Neuron (in vitro differentiated cells): ENCODE measurements around the gene PRRC2B.
A peak's percentile ranks its signal among the peaks of the same experiment; 100 is the strongest.
"Not testable (repeated sequence)": the region's sequence is repeated elsewhere in the genome, so short reads cannot be mapped to it uniquely, and the experiment has no call there.

Experiments used
- H2AFZ ChIP-seq: one replicate; pipeline ENCODE4 v1.6.1; 2013; ENCODE audit warnings: low read depth, mild to moderate bottlenecking, inconsistent platforms, low read length, moderate library complexity
- H3K27me3 ChIP-seq: one replicate; pipeline ENCODE4 v1.6.1; 2013; ENCODE audit warnings: low read length; ENCODE audit not compliant: insufficient read depth
- H3K36me3 ChIP-seq: one replicate; pipeline ENCODE4 v1.6.1; 2013; ENCODE audit warnings: low read length; ENCODE audit not compliant: insufficient read depth
- H3K4me1 ChIP-seq: one replicate; pipeline ENCODE4 v1.6.1; 2013; ENCODE audit warnings: low read length; ENCODE audit not compliant: insufficient read depth
- H3K4me3 ChIP-seq: 2 replicates; pipeline ENCODE4 v1.5.1; 2013; ENCODE audit warnings: mild to moderate bottlenecking, low read length, moderate library complexity
- H3K9me3 ChIP-seq: one replicate; pipeline ENCODE4 v1.6.1; 2013; ENCODE audit warnings: low read length

Gene PRRC2B

GRCh38 chr9:131396099-131396479, 2.2 kb downstream of the PRRC2B start:
- Histone ChIP-seq H3K4me3 (peak overlapping the region; percentile 96), H3K4me1 (peaks cover 43% of the 10 kb centered on the region)

DNA sequence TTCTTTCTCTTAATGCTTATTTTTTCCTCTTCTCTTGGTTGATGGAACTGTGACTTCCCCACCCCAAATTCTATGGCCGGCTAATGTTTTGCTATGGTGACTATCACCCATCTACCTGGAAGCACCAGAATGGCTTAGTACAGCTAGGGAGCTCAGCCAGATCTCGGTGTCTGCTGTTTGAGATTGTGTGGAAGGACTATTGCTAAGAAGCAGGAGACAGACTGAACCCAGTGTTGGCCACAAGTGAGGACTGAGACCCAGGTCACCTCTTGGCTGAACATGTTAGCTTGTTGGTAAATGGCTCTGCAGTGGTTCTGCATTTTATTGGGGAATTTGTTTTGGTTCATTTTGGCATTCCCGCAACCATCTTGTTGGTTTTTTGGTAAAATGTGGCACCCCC, 2.7 kb downstream of the PRRC2B start:
- Histone ChIP-seq H3K4me1 (peaks cover 45% of the 10 kb centered on the region), H3K27me3 (no peaks in the 10 kb centered on the region), H3K4me3 (peak overlapping the region; percentile 23), H2AFZ (no peak overlapping the region), H3K36me3 (peaks cover 13% of the 10 kb centered on the region), H3K9me3 (no peaks in the 10 kb centered on the region)

More at GRCh38 chr9:131396099-131396479, 2.2 kb downstream of the PRRC2B start:
- H2AFZ ChIP-seq, H3K27me3 ChIP-seq, H3K9me3 ChIP-seq: not testable (repeated sequence)
- H3K36me3 ChIP-seq = peaks cover 13% of the 10 kb centered on the region

DNA sequence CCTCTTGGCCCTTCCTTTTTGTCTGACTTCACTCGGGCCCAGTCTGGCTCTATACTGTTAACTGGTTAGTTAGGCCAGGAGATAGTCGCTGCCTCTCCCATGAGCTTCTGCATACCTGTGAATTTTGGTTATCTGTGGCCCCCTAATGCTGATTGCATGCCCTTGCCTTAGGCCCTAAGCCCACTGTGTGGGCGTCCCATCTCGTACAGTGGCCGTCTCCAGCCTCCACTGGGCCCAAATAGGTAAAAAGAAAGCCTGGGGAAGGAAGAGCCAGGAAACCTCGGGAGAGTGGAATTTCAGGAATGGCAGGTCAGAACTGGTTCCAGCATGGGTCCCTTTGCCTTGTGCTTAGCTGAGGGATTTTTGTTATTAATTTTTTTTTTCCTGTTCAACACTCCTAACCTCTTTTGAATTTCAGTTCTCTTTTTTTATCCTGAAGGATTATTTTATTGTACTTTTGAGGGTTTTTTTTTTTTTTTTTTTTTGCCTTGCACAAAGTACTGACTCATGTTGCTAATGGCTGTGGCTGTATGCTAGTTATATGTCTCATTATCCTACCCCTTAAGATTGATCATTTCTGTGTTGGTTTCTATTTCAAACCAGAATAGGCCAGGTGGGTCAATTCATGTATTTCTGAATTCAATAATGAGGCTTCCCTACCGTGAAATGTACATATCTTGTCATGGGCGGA, 3.4 kb downstream of the PRRC2B start:
- peaks cover 13% of the 10 kb centered on the region for H3K36me3 ChIP-seq
- H3K27me3 ChIP-seq = no peaks in the 10 kb centered on the region
- H3K9me3 ChIP-seq = no peaks in the 10 kb centered on the region
- H2AFZ ChIP-seq = no peak overlapping the region
- peak overlapping the region; percentile 23 for H3K4me3 ChIP-seq
- peaks cover 51% of the 10 kb centered on the region for H3K4me1 ChIP-seq

DNA sequence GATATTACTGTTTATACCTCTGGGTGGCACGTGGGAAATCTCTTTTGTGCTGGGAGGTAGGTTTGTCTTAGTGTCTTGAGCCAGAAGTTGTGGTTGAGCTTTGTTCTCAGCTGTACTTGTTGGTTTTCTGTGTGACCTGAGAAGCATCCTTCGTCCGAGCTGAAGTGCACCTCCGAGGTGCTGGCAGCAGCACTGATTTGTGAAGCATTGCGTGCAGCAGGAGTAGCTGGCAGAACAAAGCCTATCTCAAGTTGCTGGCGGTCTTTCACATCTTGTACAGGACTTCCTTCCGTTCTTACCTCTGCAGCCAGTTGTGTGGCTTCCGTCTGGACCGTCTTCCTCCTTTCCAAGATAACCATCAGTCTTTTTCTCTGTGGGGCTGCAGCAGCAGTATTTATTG, 4.3 kb downstream of the PRRC2B start:
- H3K27me3 ChIP-seq = no peaks in the 10 kb centered on the region
- H3K4me1 ChIP-seq = peaks cover 53% of the 10 kb centered on the region
- H3K36me3 ChIP-seq = peaks cover 13% of the 10 kb centered on the region
- no peak overlapping the region for H2AFZ ChIP-seq
- H3K9me3 ChIP-seq = no peaks in the 10 kb centered on the region
- no peak overlapping the region for H3K4me3 ChIP-seq

- no peaks in the 10 kb centered on the region for H3K27me3 ChIP-seq
- no peaks in the 10 kb centered on the region for H3K9me3 ChIP-seq
- H3K36me3 ChIP-seq = peaks cover 13% of the 10 kb centered on the region
- H3K4me3 ChIP-seq = no peak overlapping the region
- peaks cover 68% of the 10 kb centered on the region for H3K4me1 ChIP-seq
- H2AFZ ChIP-seq = no peak overlapping the region
These were observed 6.1 kb downstream of the PRRC2B start for GRCh38 chr9:131399972-131400371.

DNA sequence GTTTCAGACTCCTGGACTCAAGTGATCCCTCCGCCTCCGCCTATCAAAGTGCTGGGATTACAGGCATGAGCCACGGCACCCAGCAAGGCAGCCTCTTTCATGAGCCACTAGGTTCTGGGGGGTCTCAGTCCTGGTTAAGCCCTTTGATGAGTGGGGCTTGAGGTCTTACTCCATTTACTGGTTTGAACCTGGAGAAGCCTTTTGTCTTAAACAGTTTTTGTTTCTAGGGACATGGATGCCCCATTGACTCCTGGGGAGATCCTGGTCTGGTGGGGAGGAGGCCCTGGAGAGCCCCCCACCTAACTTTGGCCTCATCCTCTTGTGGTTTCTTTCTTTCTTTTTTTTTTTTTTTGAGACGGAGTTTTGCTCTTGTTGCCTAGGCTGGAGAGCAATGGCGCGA, 6.7 kb downstream of the PRRC2B start:
- no peaks in the 10 kb centered on the region for H3K27me3 ChIP-seq
- peaks cover 70% of the 10 kb centered on the region for H3K4me1 ChIP-seq
- no peaks in the 10 kb centered on the region for H3K9me3 ChIP-seq
- H3K4me3 ChIP-seq = no peak overlapping the region
- H3K36me3 ChIP-seq = peaks cover 13% of the 10 kb centered on the region
- no peak overlapping the region for H2AFZ ChIP-seq

GRCh38 chr9:131402073-131402472, 8.2 kb downstream of the PRRC2B start:
- Histone ChIP-seq H3K4me1 (peaks cover 71% of the 10 kb centered on the region), H3K27me3 (no peaks in the 10 kb centered on the region), H3K4me3 (peak overlapping the region; percentile 7), H3K36me3 (peaks cover 13% of the 10 kb centered on the region), H2AFZ (no peak overlapping the region), H3K9me3 (no peaks in the 10 kb centered on the region)

- Histone ChIP-seq H3K4me1 (peaks cover 72% of the 10 kb centered on the region), H3K9me3 (no peaks in the 10 kb centered on the region), H2AFZ (no peak overlapping the region), H3K27me3 (no peaks in the 10 kb centered on the region), H3K36me3 (peaks cover 9% of the 10 kb centered on the region), H3K4me3 (peak overlapping the region; percentile 7)
These were observed 9.0 kb downstream of the PRRC2B start for GRCh38 chr9:131402738-131403492.

DNA sequence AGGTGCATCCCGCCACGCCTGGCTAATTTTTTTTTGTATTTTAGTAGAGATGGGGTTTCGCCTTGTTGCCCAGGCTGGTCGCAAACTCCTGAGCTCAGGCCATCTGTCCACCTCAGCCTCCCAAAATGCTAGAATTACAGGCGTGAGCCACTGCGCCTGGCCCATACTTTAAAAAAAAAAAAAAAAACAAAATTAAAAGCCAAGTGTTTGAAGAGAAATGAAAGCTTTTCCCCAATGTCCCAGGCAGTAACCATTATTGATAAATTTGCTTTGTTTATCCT, 9.5 kb downstream of the PRRC2B start:
- H3K36me3 ChIP-seq = peaks cover 4% of the 10 kb centered on the region
- no peaks in the 10 kb centered on the region for H3K9me3 ChIP-seq
- no peak overlapping the region for H2AFZ ChIP-seq
- peaks cover 69% of the 10 kb centered on the region for H3K4me1 ChIP-seq
- H3K4me3 ChIP-seq = no peak overlapping the region
- H3K27me3 ChIP-seq = no peaks in the 10 kb centered on the region

DNA sequence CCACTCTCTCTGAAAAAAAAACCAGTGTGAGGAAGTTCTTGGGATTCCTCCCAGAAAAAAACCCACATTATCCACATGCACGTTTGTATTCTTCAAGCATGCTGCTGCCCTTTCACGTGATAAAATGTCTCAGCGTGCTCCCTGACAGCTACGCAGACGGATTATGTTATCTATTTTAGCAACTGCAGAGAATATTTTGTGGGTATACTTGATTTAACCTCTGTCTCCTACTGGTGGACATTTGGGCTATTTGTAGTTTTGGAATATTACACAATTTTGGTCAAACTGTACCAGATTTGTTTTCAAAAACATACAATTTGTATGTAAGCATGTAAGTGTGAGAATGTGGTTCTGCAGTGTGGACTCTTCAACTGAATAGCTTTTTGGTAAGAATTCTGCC, 10.7 kb downstream of the PRRC2B start:
- Histone ChIP-seq H3K9me3 (no peaks in the 10 kb centered on the region), H2AFZ (no peak overlapping the region), H3K27me3 (no peaks in the 10 kb centered on the region), H3K36me3 (no peaks in the 10 kb centered on the region), H3K4me3 (no peak overlapping the region), H3K4me1 (peaks cover 68% of the 10 kb centered on the region)

DNA sequence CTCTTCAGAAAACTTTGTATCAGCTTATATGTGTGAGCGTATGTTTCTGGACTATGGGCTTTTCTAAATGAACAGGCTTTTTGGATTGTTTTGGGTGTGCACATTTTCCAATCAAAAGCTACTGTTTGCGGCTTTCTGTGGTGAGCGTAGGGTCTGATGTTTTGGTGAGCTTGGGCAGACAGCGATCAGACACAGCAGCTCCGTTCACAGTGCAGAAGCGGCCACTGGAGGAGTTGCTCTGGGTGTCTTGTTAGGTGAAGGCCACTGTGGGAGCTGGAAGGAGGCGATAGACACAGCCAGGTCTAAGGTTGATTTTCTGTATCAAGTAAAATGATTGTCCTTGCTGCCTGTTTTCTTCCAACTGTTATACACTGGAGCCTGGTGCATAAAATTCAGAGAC, 11.1 kb downstream of the PRRC2B start:
- Histone ChIP-seq H3K36me3 (no peaks in the 10 kb centered on the region), H3K9me3 (no peaks in the 10 kb centered on the region), H3K27me3 (no peaks in the 10 kb centered on the region), H2AFZ (no peak overlapping the region), H3K4me3 (no peak overlapping the region), H3K4me1 (peaks cover 68% of the 10 kb centered on the region)

DNA sequence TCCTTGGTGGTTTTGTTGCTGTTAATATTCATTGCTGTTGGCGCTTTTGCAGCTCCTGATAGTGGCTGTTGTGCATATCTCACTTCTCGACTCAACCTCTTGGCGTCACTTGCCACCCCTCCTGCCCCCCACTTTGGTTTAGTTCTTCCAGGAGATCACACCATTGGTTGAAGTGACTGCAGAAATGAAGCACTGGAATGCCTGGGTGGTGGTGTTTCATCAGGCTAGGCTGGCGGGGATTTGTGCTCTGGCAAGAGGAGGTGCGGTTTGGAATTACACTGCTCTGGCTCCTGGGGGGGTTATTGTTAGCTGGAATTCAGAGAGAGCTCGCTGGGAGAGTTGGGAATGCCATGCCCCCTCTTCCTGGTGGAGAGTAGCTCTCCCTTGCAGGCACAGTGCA, 11.5 kb downstream of the PRRC2B start:
- no peaks in the 10 kb centered on the region for H3K9me3 ChIP-seq
- H3K4me1 ChIP-seq = peaks cover 68% of the 10 kb centered on the region
- no peaks in the 10 kb centered on the region for H3K27me3 ChIP-seq
- H3K4me3 ChIP-seq = no peak overlapping the region
- peaks cover 4% of the 10 kb centered on the region for H3K36me3 ChIP-seq
- H2AFZ ChIP-seq = no peak overlapping the region

- Histone ChIP-seq H3K36me3 (peaks cover 4% of the 10 kb centered on the region), H3K9me3 (no peaks in the 10 kb centered on the region), H3K27me3 (no peaks in the 10 kb centered on the region), H3K4me1 (peaks cover 67% of the 10 kb centered on the region), H2AFZ (no peak overlapping the region), H3K4me3 (no peak overlapping the region)
These were observed 12.1 kb downstream of the PRRC2B start for GRCh38 chr9:131405858-131406537.
